Sigmoid colon (tissue), 7 donors: Measurements from ENCODE around the gene ERO1B. TPM values are rescaled to one million over a fixed set of nuclear protein-coding genes. Genes with fewer than 3 reads are reported as not detected.
"Not testable (repeated sequence)": the region's sequence is repeated elsewhere in the genome, so short reads cannot be mapped to it uniquely, and the experiment has no call there.

Experiments used
- DNase-seq: peaks from one replicate; pipeline ENCODE4 v3.0.0-alpha.2; 2019
- H3K27ac ChIP-seq, 4 donors: fragments of 200-600 bp; sonication (generic); one replicate each; pipeline ENCODE4 v1.5.1; 2016 to 2019; ENCODE audit warnings: mild to moderate bottlenecking in 1 of 4
- H3K27me3 ChIP-seq, 3 donors: fragments of 200-600 bp; sonication (generic); one replicate each; pipeline ENCODE4 v1.5.1; 2019; ENCODE audit warnings: mild to moderate bottlenecking in 1 of 3
- H3K36me3 ChIP-seq, 4 donors: fragments of 200-600 bp; sonication (generic); one replicate each; pipeline ENCODE4 v1.5.1; 2016 to 2019
- H3K4me1 ChIP-seq, 4 donors: fragments of 200-600 bp; sonication (generic); one replicate each; pipeline ENCODE4 v1.5.1; 2017 to 2019
- H3K4me3 ChIP-seq, 4 donors: fragments of 200-600 bp; sonication (generic); one replicate each; pipeline ENCODE4 v1.5.1; 2017 to 2019; ENCODE audit warnings: mild to moderate bottlenecking in 2 of 4, moderate library complexity in 1 of 4
- H3K9me3 ChIP-seq, 4 donors: fragments of 200-600 bp in 3 of 4; sonication (generic) in 3 of 4; one replicate each; pipeline versions ENCODE4 v1.5.1 to v1.6.1; 2013 to 2019
- EP300 ChIP-seq, 4 donors: sonication (generic); formaldehyde crosslinking; IDR thresholded peaks; one replicate each; pipeline ENCODE4 v1.6.1; 2017; ENCODE audit warnings: antibody characterized with exemption in 4 of 4
- POLR2A ChIP-seq, 2 donors: fragments of 450-650 bp; IDR thresholded peaks; one replicate each; pipeline ENCODE4 v1.6.1; 2016; ENCODE audit warnings: antibody characterized with exemption in 2 of 2, mild to moderate bottlenecking in 2 of 2, moderate library complexity in 2 of 2
- POLR2AphosphoS5 ChIP-seq, 4 donors: sonication (generic); formaldehyde crosslinking; IDR thresholded peaks; one replicate each; pipeline ENCODE4 v1.6.1; 2017; ENCODE audit warnings: antibody characterized with exemption in 4 of 4
- WGBS, 2 donors: extraction: QIAGEN DNeasy Blood & Tissue Kit; methylation state at CpG; one replicate each; pipeline ENCODE4 v1.1.7; 2013; 5-methylcytosine and 5-hydroxymethylcytosine counted together
- intact Hi-C: fragments of 100-400 bp; cut with DNase I; formaldehyde crosslinking; loops from one replicate; pipeline ENCODE4 v1.15.1; 2023
- polyA plus RNA-seq, 3 donors: library from polyadenylated mRNA; stranded (reverse); fragments of 200-250 nt; gene quantifications; one replicate each; pipeline ENCODE4 v1.2.3, GENCODE V29; 2013
- total RNA-seq, 4 donors: library from RNA; depleted of rRNA; stranded (reverse); fragments of >200 nt; gene quantifications; one replicate each; pipeline ENCODE4 v1.1.0, GENCODE V29; 2016
- TF ChIP-seq, protein P1 (sequence below), 4 experiments: fragments of 450-650 bp in 3 of 4; fragments of 200-600 bp in 1 of 4; IDR thresholded peaks; one replicate each; pipeline ENCODE4 v1.5.1; 2016 to 2019; ENCODE audit warnings: antibody characterized with exemption in 4 of 4, mild to moderate bottlenecking in 3 of 4, moderate library complexity in 2 of 4
- donor health status: healthy with polysubstance abuse.
- donor health status: Bipolar disorder and iron deficiency.
- donor health status: healthy.

ERO1B gene
- total and polyA plus RNA-seq, 7 donors, result 1.2 to 17.2 (median 9.0) TPM

GRCh38 chr1:236315518-236315917 is 33.8 kb upstream of the ERO1B start:
- H3K9me3 ChIP-seq, result no peaks in the 10 kb centered on the region
- H3K36me3 ChIP-seq, result no peaks in the 10 kb centered on the region
- TF ChIP-seq POLR2AphosphoS5 (IDR thresholded peaks at IDR 0.05) (no peak), EP300 (IDR thresholded peaks at IDR 0.05) (no peak), POLR2A (IDR thresholded peaks at IDR 0.05) (no peak)
- TF ChIP-seq, protein P1, sequence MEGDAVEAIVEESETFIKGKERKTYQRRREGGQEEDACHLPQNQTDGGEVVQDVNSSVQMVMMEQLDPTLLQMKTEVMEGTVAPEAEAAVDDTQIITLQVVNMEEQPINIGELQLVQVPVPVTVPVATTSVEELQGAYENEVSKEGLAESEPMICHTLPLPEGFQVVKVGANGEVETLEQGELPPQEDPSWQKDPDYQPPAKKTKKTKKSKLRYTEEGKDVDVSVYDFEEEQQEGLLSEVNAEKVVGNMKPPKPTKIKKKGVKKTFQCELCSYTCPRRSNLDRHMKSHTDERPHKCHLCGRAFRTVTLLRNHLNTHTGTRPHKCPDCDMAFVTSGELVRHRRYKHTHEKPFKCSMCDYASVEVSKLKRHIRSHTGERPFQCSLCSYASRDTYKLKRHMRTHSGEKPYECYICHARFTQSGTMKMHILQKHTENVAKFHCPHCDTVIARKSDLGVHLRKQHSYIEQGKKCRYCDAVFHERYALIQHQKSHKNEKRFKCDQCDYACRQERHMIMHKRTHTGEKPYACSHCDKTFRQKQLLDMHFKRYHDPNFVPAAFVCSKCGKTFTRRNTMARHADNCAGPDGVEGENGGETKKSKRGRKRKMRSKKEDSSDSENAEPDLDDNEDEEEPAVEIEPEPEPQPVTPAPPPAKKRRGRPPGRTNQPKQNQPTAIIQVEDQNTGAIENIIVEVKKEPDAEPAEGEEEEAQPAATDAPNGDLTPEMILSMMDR (IDR thresholded peaks at IDR 0.05), result no peak
- no peaks in the 10 kb centered on the region for H3K27me3 ChIP-seq
- no peak for DNase-seq
- H3K4me1 ChIP-seq, result no peaks in the 10 kb centered on the region
- no peak overlapping the region for H3K27ac ChIP-seq
- 80 to 81% methylated on average over 2 of the region's 2 CpGs for WGBS, 2 donors
- intact Hi-C loops, result no loop called here
- no peak overlapping the region for H3K4me3 ChIP-seq

DNA sequence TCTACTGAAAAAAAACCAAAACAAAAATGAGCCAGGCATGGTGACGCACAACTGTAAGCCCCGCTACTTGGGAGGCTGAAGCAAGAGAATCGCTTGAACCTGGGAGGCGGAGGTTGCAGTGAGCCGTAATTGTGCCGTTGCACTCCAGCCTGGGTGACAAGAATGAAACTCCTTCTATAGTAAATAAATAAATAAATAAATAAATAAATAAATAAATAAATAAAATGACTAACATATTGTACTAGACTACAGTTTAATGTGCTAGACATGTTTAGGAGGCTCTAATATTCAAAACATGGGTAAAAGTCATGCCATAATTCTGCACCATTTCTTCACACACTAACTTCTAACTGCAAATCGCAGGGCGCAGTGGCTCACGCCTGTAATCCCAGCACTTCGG is 33.3 kb upstream of the ERO1B start:
- no peak for TF ChIP-seq POLR2A (IDR thresholded peaks at IDR 0.05)
- no peak for TF ChIP-seq EP300 (IDR thresholded peaks at IDR 0.05)
- no peaks in the 10 kb centered on the region for H3K9me3 ChIP-seq
- intact Hi-C loops, result no loop called here
- DNase-seq, result no peak
- H3K4me3 ChIP-seq, result no peak overlapping the region
- H3K27ac ChIP-seq, result no peak overlapping the region
- no peaks in the 10 kb centered on the region for H3K27me3 ChIP-seq
- no peaks in the 10 kb centered on the region for H3K4me1 ChIP-seq
- no peaks in the 10 kb centered on the region for H3K36me3 ChIP-seq
- 87 to 96% methylated on average over 10 of the region's 10 CpGs for WGBS, 2 donors

- H3K27me3 ChIP-seq, DNase-seq, H3K9me3 ChIP-seq, H3K27ac ChIP-seq, H3K4me1 ChIP-seq, H3K4me3 ChIP-seq, intact Hi-C loops, H3K36me3 ChIP-seq: not testable (repeated sequence)
- WGBS, 2 donors, result 84 to 87% methylated on average over 5 of the region's 5 CpGs
These were observed 32.3 kb upstream of the ERO1B start for GRCh38 chr1:236314050-236314449.

DNA sequence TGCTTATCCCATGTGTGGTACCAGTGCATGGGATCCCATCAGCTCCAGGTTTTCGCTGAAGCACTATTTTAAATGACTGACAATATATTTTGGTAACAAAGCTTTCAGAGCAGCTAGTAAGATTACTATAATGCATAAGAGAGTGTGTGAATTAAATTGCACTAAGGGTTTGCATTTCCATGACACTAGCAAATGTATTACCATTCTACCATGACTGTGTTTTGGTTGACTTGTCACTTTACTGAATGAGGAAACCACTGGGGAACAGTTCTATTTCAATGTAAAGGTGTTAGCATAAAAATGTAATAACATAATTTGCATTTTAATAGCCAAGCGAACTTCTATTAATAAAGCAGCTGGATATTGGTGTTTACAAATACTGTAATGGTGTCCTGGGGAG is 31.7 kb upstream of the ERO1B start:
- Histone ChIP-seq H3K4me3 (no peak overlapping the region), H3K27ac (no peak overlapping the region), H3K27me3 (no peaks in the 10 kb centered on the region), H3K36me3 (no peaks in the 10 kb centered on the region), H3K9me3 (no peaks in the 10 kb centered on the region), H3K4me1 (no peaks in the 10 kb centered on the region)
- DNase-seq, result no peak
- 86 to 92% methylated on average over 2 of the region's 2 CpGs for WGBS, 2 donors
- intact Hi-C loops, result no loop called here
- TF ChIP-seq POLR2AphosphoS5 (IDR thresholded peaks at IDR 0.05) (no peak), POLR2A (IDR thresholded peaks at IDR 0.05) (no peak), EP300 (IDR thresholded peaks at IDR 0.05) (no peak)
- TF ChIP-seq, protein P1 (IDR thresholded peaks at IDR 0.05), result no peak

DNA sequence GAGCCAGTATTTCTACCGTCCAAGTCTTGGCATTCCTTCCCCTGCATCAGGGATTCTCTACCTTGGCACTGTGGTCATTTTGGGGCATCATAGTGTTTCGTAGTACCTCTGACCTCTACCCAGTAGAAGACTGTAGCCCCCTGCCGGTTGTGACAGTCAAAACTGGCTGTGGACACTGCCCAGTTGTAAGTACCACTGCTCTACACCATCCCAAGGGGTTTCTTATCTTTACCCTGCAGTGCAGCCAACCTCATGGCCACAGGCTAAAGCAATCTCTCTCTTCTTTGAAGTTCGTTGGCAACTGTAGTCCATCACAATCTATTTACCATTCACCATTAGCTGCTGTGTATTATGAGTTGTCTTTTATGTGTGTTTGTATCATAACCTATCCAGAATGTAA is 29.3 kb upstream of the ERO1B start:
- intact Hi-C loops, result no loop called here
- no peak for DNase-seq
- Histone ChIP-seq H3K4me1 (no peaks in the 10 kb centered on the region), H3K27ac (no peak overlapping the region), H3K27me3 (no peaks in the 10 kb centered on the region), H3K36me3 (no peaks in the 10 kb centered on the region), H3K4me3 (no peak overlapping the region), H3K9me3 (no peaks in the 10 kb centered on the region)
- TF ChIP-seq, protein P1 (IDR thresholded peaks at IDR 0.05), result no peak
- TF ChIP-seq EP300 (IDR thresholded peaks at IDR 0.05) (no peak), POLR2AphosphoS5 (IDR thresholded peaks at IDR 0.05) (no peak), POLR2A (IDR thresholded peaks at IDR 0.05) (no peak)
- 79 to 80% methylated on average over 4 of the region's 4 CpGs for WGBS, 2 donors

GRCh38 chr1:236308827-236309226 is 27.1 kb upstream of the ERO1B start:
- intact Hi-C loops, result no loop called here
- 69 to 74% methylated on average over 5 of the region's 5 CpGs for WGBS, 2 donors
- TF ChIP-seq, protein P1 (IDR thresholded peaks at IDR 0.05), result no peak
- TF ChIP-seq POLR2AphosphoS5 (IDR thresholded peaks at IDR 0.05) (no peak), POLR2A (IDR thresholded peaks at IDR 0.05) (no peak), EP300 (IDR thresholded peaks at IDR 0.05) (no peak)

More at GRCh38 chr1:236308827-236309226, 27.1 kb upstream of the ERO1B start:
- DNase-seq, result no peak
- H3K9me3 ChIP-seq, result no peaks in the 10 kb centered on the region
- H3K36me3 ChIP-seq, result no peaks in the 10 kb centered on the region
- H3K27me3 ChIP-seq, result no peaks in the 10 kb centered on the region
- H3K4me3 ChIP-seq, result no peak overlapping the region
- H3K27ac ChIP-seq, result no peak overlapping the region
- H3K4me1 ChIP-seq, result no peaks in the 10 kb centered on the region
